HepG2 (cell line): ENCODE data around the gene PDSS2. TPM values are rescaled to one million over a fixed set of nuclear protein-coding genes. Genes with fewer than 3 reads are reported as not detected.

Experiments used
- ATAC-seq: fragments of 200-7000 bp; cut with Tn5 transposase; 3 replicates; pipeline ENCODE4 v1.9.1; 2020; ENCODE audit warnings: mild to moderate bottlenecking, moderate library complexity
- BruUV-seq: library from RNA; stranded (reverse); fragments of 400-500 nt; replicated peaks from 2 replicates; lab custom pipeline; 2021; lab: Mats Ljungman, UMichigan
- CTCF ChIA-PET: fragments of 300-600 bp; formaldehyde crosslinking; extraction: SDS; loops from one replicate; lab custom pipeline; 2021; ENCODE audit warnings: low total read pairs, inconsistent platforms, low intra/inter-chr PET ratio; lab: Yijun Ruan, JAX
- POLR2A ChIA-PET: fragments of 350-600 bp; sonication (Branson Sonifier 250); formaldehyde crosslinking; loops from one replicate; lab custom pipeline; 2020; ENCODE audit warnings: antibody characterized with exemption, inconsistent platforms; lab: Yijun Ruan, JAX
- DNase-seq: peaks from one replicate; pipeline ENCODE4 v3.0.0-alpha.2; 2015; ENCODE audit warnings: low spot score
- FAIRE-seq: peaks from 3 replicates; lab custom pipeline; 2011; peaks lifted over from hg19 to GRCh38; lab: Jason Lieb, UNC
- H2AFZ ChIP-seq: one replicate; pipeline ENCODE4 v1.6.1; 2011; ENCODE audit warnings: low read length, inconsistent platforms
- H3K27ac ChIP-seq: fragments of 300-600 bp; 3 replicates; pipeline ENCODE4 v1.8.0; 2011; ENCODE audit warnings: mixed run types, mild to moderate bottlenecking, mixed read lengths, low read length, inconsistent platforms; ENCODE audit not compliant: insufficient read depth; ENCODE audit errors: extremely low read length
- H3K27me3 ChIP-seq, 2 experiments: fragments of 200-600 bp in 1 of 2; 2 replicates in 1 of 2; 3 replicates in 1 of 2; pipeline versions ENCODE4 v1.6.0 to v1.8.0; 2011; ENCODE audit warnings: low read length in 2 of 2, mild to moderate bottlenecking in 2 of 2, moderate library complexity in 2 of 2, inconsistent platforms in 1 of 2; ENCODE audit not compliant: insufficient read depth in 2 of 2, control insufficient read depth in 1 of 2
- H3K36me3 ChIP-seq, 2 experiments: fragments of 200-600 bp in 1 of 2; replicated peaks in 1 of 2; 2 replicates in 1 of 2; 3 replicates in 1 of 2; pipeline versions ENCODE4 v1.5.1 to v1.8.0; 2011; ENCODE audit warnings: low read length in 2 of 2, inconsistent platforms in 1 of 2; ENCODE audit not compliant: insufficient read depth in 2 of 2, control insufficient read depth in 1 of 2
- H3K4me1 ChIP-seq: 2 replicates; pipeline ENCODE4 v1.5.1; 2012; ENCODE audit warnings: low read length, inconsistent platforms; ENCODE audit not compliant: insufficient read depth
- H3K4me2 ChIP-seq: 2 replicates; pipeline ENCODE4 v1.6.0; 2011; ENCODE audit warnings: low read depth, low read length, inconsistent platforms
- H3K4me3 ChIP-seq, 3 experiments: fragments of 200-600 bp in 1 of 3; sonication (generic), shearing (Covaris generic) in 1 of 3; replicated peaks in 1 of 3; 2 replicates each; pipeline ENCODE4 v1.5.1; 2011 to 2016; ENCODE audit warnings: low read length in 3 of 3, inconsistent platforms in 2 of 3, low read depth in 2 of 3, mild to moderate bottlenecking in 2 of 3, control low read depth in 1 of 3, mixed read lengths in 1 of 3; ENCODE audit not compliant: insufficient read depth in 1 of 3
- H3K79me2 ChIP-seq: one replicate; pipeline ENCODE4 v1.6.1; 2011; ENCODE audit warnings: low read length, inconsistent platforms; ENCODE audit not compliant: insufficient read depth
- H3K9ac ChIP-seq: 2 replicates; pipeline ENCODE4 v1.6.0; 2011; ENCODE audit warnings: mild to moderate bottlenecking, low read depth, low read length, inconsistent platforms; ENCODE audit not compliant: insufficient read depth
- H3K9me3 ChIP-seq: 2 replicates; pipeline ENCODE4 v1.5.1; 2012; ENCODE audit warnings: mild to moderate bottlenecking, low read length
- H4K20me1 ChIP-seq: 2 replicates; pipeline ENCODE4 v1.6.0; 2011; ENCODE audit warnings: inconsistent platforms, mild to moderate bottlenecking, low read length, moderate library complexity; ENCODE audit not compliant: insufficient read depth
- NFYB ChIP-seq: sonication (generic); formaldehyde crosslinking; IDR thresholded peaks from 2 replicates; pipeline ENCODE4 v1.4.0; 2020; ENCODE audit warnings: missing genetic modification reagents
- NPAS2 ChIP-seq: sonication (generic); formaldehyde crosslinking; IDR thresholded peaks from 2 replicates; pipeline ENCODE4 v1.8.0; 2022; ENCODE audit warnings: mild to moderate bottlenecking, missing genetic modification reagents, borderline replicate concordance
- PAF1 ChIP-seq: IDR thresholded peaks from 2 replicates; pipeline ENCODE4 v1.6.1; 2016; ENCODE audit warnings: missing genetic modification reagents, missing compliant biosample characterization
- RELA ChIP-seq: sonication (generic); formaldehyde crosslinking; IDR thresholded peaks from 2 replicates; pipeline ENCODE4 v1.4.0; 2020; ENCODE audit warnings: missing genetic modification reagents
- YY1 ChIP-seq: IDR thresholded peaks from 2 replicates; pipeline ENCODE4 v1.6.1; 2011; ENCODE audit warnings: low read length, low read depth, moderate library complexity, mild to moderate bottlenecking; ENCODE audit not compliant: insufficient read depth, insufficient replicate concordance
- ZNF280D ChIP-seq: sonication (generic); formaldehyde crosslinking; IDR thresholded peaks from 2 replicates; pipeline ENCODE4 v1.5.1; 2020; ENCODE audit warnings: mild to moderate bottlenecking, missing genetic modification reagents
- WGBS: methylation state at CpG from one replicate; pipeline ENCODE4 v1.1.6; 2017; ENCODE audit warnings: low lambda C conversion rate; 5-methylcytosine and 5-hydroxymethylcytosine counted together
- in situ Hi-C: cut with HindIII; loops from 2 replicates; pipeline ENCODE4 v1.10.0; 2017; ENCODE audit warnings: low pct_unique_long_range_greater_than_20kb; ENCODE audit not compliant: extremely low pct_ligation_motif_present
- intact Hi-C: fragments of 100-400 bp; cut with micrococcal nuclease; formaldehyde crosslinking; loops from one replicate; pipeline ENCODE4 v1.10.0; 2022; ENCODE audit not compliant: unreplicated experiment
- polyA plus RNA-seq, 8 experiments: library from polyadenylated mRNA; depleted of rRNA in 3 of 8; stranded (reverse) in 7 of 8; unstranded in 1 of 8; fragments of >200 nt; fragmentation: Illumina TruSeq in 4 of 8; extraction: Trizol in 4 of 8; gene quantifications; 2 replicates each; pipeline versions ENCODE4 v1.2.1 to v1.2.3, GENCODE V29; 2011 to 2016; ENCODE audit warnings: low read depth in 4 of 8, missing spikeins in 1 of 8, mixed read lengths in 1 of 8; ENCODE audit not compliant: insufficient read depth in 1 of 8
- total RNA-seq, 5 experiments: library from RNA; depleted of rRNA; stranded (reverse); fragments of >200 nt; fragmentation: Illumina TruSeq; extraction: Trizol; gene quantifications; 2 replicates each; pipeline ENCODE4 v1.2.3, GENCODE V29; 2016; ENCODE audit warnings: low read depth in 1 of 5

PDSS2 gene
- total and polyA plus RNA-seq, 2 of the 13 experiments (the other 11 are each of a cell fraction or from before 2014, with no cell fraction given), result 16.2 to 17.0 TPM

- in situ Hi-C loops (no loop called here), intact Hi-C loops (no loop called here)
- H3K36me3 ChIP-seq, result no peaks in the 10 kb centered on the region
- FAIRE-seq (no peak), ATAC-seq (no peak), DNase-seq (no peak)
- CTCF ChIA-PET, result no interaction called here
- TF ChIP-seq ZNF280D (CRISPR knock-in tag) (no peak), PAF1 (CRISPR knock-in tag) (no peak), RELA (CRISPR knock-in tag) (no peak), YY1 (no peak), NFYB (CRISPR knock-in tag) (no peak), NPAS2 (CRISPR knock-in tag) (no peak)
- H4K20me1 ChIP-seq, result no peaks in the 10 kb centered on the region
- H3K79me2 ChIP-seq, result no peaks in the 10 kb centered on the region
- 96% methylated on average over 5 of the region's 5 CpGs for WGBS
- no peak overlapping the region for H3K9ac ChIP-seq
- no peaks in the 10 kb centered on the region for H3K9me3 ChIP-seq
- POLR2A ChIA-PET, result no interaction called here
- BruUV-seq, result no TSS peak
- no peak overlapping the region for H3K27ac ChIP-seq
- H3K4me1 ChIP-seq, result peaks cover 22% of the 10 kb centered on the region
- H2AFZ ChIP-seq, result no peak overlapping the region
- H3K4me2 ChIP-seq, result no peak overlapping the region
- H3K27me3 ChIP-seq, result no peaks in the 10 kb centered on the region
- no peak overlapping the region for H3K4me3 ChIP-seq
These were observed 221.2 kb downstream of the PDSS2 start for GRCh38 chr6:107237992-107238660.
